ENCODE results near the gene ZEB1. TPM values are rescaled to one million over a fixed set of nuclear protein-coding genes. Genes with fewer than 3 reads are reported as not detected.

Gene ZEB1
- total and polyA plus RNA-seq, 9 of the 15 experiments (the other 6 are each of a cell fraction or from before 2014, with no cell fraction given), result 2.1 to 8.4 (median 4.9) TPM

DNA sequence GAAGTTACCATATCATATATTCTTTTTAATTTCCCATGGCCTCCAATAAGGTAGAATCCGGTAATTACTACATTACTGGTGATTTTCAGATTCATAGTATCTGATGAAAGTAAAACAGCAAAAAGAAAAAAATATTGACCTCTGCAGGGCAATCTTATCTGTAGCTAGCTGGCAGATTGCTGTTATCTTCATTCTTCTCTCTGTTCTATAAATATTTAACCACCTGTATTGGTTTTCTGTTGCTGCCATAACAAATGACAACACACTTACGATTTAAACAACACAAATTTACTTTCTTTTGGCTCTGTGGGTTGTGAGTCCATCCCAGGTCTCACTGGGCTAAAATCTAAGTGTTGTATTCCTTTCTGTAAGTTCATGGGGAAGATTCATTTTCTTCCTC lies 164.5 kb downstream of the ZEB1 start:
- intact Hi-C loops (cut with micrococcal nuclease) (no loop called here), in situ Hi-C loops (cut with MboI) (no loop called here)
- no peaks in the 10 kb centered on the region for H3K27me3 ChIP-seq (ENCODE audit: control insufficient read depth in 2 of 2, insufficient read depth in 2 of 2, low read length in 2 of 2)
- no peaks in the 10 kb centered on the region for H3K9me3 ChIP-seq (replicated peaks; ENCODE audit: control insufficient read depth, insufficient read depth, low read depth, low read length)
- H3K4me3 ChIP-seq, result no peak overlapping the region
- ChIA-PET CTCF (ENCODE audit: low intra/inter-chr PET ratio) (no interaction called here), POLR2A (interaction anchor here (0.6 kb wide), 1 partner anchor 41 kb away, joined by 3 read pairs; no protein-coding TSS in a partner anchor)
- H3K36me3 ChIP-seq (ENCODE audit: control insufficient read depth, insufficient read depth, low read length), result no peaks in the 10 kb centered on the region
- no peaks in the 10 kb centered on the region for H4K20me1 ChIP-seq (replicated peaks; ENCODE audit: control insufficient read depth, insufficient read depth, low read length)
- DNase-seq (ENCODE audit: extremely low read depth in 1 of 4, low spot score in 3 of 4) (no peak), FAIRE-seq (no peak), ATAC-seq (no peak)
- H3K79me2 ChIP-seq (ENCODE audit: control insufficient read depth, insufficient read depth, low read length), result no peaks in the 10 kb centered on the region
- H3K9ac ChIP-seq (ENCODE audit: insufficient read depth in 1 of 2, low read depth in 2 of 2, low read length in 2 of 2), result no peak overlapping the region
- BruUV-seq (replicated peaks), result no TSS peak
- H3K9me1 ChIP-seq (ENCODE audit: control insufficient read depth, insufficient read depth, low read length), result no peaks in the 10 kb centered on the region
- WGBS (ENCODE audit: insufficient coverage, low coverage, missing lambda C conversion rate), result 3% methylated on average over 2 of the region's 2 CpGs
- H2AFZ ChIP-seq (ENCODE audit: low read depth, low read length), result no peak overlapping the region
- H3K4me2 ChIP-seq (ENCODE audit: insufficient read depth, low read length), result no peak overlapping the region
- no peak overlapping the region for H3K27ac ChIP-seq (ENCODE audit: extremely low read depth, low read depth, low read length)
- no peaks in the 10 kb centered on the region for H3K4me1 ChIP-seq (replicated peaks in 1 of 2; ENCODE audit: control insufficient read depth in 2 of 2, insufficient read depth in 2 of 2, low read length in 2 of 2)
- TF ChIP-seq ZNF175 (CRISPR knock-in tag; IDR thresholded peaks at IDR 0.05; ENCODE audit: low read depth), result no peak
- TF ChIP-seq, protein P1, sequence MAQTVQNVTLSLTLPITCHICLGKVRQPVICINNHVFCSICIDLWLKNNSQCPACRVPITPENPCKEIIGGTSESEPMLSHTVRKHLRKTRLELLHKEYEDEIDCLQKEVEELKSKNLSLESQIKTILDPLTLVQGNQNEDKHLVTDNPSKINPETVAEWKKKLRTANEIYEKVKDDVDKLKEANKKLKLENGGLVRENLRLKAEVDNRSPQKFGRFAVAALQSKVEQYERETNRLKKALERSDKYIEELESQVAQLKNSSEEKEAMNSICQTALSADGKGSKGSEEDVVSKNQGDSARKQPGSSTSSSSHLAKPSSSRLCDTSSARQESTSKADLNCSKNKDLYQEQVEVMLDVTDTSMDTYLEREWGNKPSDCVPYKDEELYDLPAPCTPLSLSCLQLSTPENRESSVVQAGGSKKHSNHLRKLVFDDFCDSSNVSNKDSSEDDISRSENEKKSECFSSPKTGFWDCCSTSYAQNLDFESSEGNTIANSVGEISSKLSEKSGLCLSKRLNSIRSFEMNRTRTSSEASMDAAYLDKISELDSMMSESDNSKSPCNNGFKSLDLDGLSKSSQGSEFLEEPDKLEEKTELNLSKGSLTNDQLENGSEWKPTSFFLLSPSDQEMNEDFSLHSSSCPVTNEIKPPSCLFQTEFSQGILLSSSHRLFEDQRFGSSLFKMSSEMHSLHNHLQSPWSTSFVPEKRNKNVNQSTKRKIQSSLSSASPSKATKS (CRISPR knock-in tag; IDR thresholded peaks at IDR 0.05), result no peak
- TF ChIP-seq, protein P2, sequence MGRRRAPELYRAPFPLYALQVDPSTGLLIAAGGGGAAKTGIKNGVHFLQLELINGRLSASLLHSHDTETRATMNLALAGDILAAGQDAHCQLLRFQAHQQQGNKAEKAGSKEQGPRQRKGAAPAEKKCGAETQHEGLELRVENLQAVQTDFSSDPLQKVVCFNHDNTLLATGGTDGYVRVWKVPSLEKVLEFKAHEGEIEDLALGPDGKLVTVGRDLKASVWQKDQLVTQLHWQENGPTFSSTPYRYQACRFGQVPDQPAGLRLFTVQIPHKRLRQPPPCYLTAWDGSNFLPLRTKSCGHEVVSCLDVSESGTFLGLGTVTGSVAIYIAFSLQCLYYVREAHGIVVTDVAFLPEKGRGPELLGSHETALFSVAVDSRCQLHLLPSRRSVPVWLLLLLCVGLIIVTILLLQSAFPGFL (CRISPR knock-in tag; IDR thresholded peaks at IDR 0.05), result no peak
- no peak for TF ChIP-seq CREBBP (IDR thresholded peaks at IDR 0.05; ENCODE audit: low read depth, low read length)
- TF ChIP-seq NEUROD1 (IDR thresholded peaks at IDR 0.05; ENCODE audit: borderline replicate concordance, low read depth, low read length, partially characterized antibody), result no peak
- no peak for TF ChIP-seq CCNT2 (IDR thresholded peaks at IDR 0.05; ENCODE audit: borderline replicate concordance, extremely low read depth, insufficient read length, low read depth, low read length)
- TF ChIP-seq, protein P3, sequence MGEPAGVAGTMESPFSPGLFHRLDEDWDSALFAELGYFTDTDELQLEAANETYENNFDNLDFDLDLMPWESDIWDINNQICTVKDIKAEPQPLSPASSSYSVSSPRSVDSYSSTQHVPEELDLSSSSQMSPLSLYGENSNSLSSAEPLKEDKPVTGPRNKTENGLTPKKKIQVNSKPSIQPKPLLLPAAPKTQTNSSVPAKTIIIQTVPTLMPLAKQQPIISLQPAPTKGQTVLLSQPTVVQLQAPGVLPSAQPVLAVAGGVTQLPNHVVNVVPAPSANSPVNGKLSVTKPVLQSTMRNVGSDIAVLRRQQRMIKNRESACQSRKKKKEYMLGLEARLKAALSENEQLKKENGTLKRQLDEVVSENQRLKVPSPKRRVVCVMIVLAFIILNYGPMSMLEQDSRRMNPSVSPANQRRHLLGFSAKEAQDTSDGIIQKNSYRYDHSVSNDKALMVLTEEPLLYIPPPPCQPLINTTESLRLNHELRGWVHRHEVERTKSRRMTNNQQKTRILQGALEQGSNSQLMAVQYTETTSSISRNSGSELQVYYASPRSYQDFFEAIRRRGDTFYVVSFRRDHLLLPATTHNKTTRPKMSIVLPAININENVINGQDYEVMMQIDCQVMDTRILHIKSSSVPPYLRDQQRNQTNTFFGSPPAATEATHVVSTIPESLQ (CRISPR knock-in tag; IDR thresholded peaks at IDR 0.05), result no peak
- no peak for TF ChIP-seq AFF4 (CRISPR knock-in tag; IDR thresholded peaks at IDR 0.05)
- TF ChIP-seq ZNF280B (CRISPR knock-in tag; IDR thresholded peaks at IDR 0.05), result no peak
- no peak for TF ChIP-seq EP300 (IDR thresholded peaks at IDR 0.05; ENCODE audit: low read length)
- TF ChIP-seq CBFB (CRISPR knock-in tag; IDR thresholded peaks at IDR 0.05), result no peak
